Activated B cell treated with CpG ODN at 0.5 μM for 24 hours (primary cell): ENCODE data around the gene TTC33. TPM values are rescaled to one million over a fixed set of nuclear protein-coding genes. Genes with fewer than 3 reads are reported as not detected.

Experiments
- ATAC-seq: fragments of 200-7000 bp; cut with Tn5 transposase; one replicate; pipeline ENCODE4 v1.10.0; 2021; ENCODE audit warnings: low read depth, mild to moderate bottlenecking, moderate library complexity
- CTCF ChIA-PET: fragments of 350-600 bp; sonication (Branson Sonifier 250); formaldehyde crosslinking; loops from one replicate; lab custom pipeline; 2021; ENCODE audit warnings: antibody characterized with exemption; lab: Charles Lee
- POLR2A ChIA-PET: fragments of 350-600 bp; sonication (Branson Sonifier 250); formaldehyde crosslinking; loops from one replicate; lab custom pipeline; 2021; ENCODE audit warnings: antibody characterized with exemption; lab: Charles Lee
- DNase-seq: peaks from one replicate; pipeline ENCODE4 v3.0.0; 2022
- H3K27ac Mint-ChIP-seq: one replicate; pipeline ENCODE4 v1.8.0; 2020; ENCODE audit warnings: mixed read lengths
- H3K27me3 Mint-ChIP-seq: one replicate; pipeline ENCODE4 v1.8.0; 2021; ENCODE audit warnings: mixed read lengths
- H3K36me3 Mint-ChIP-seq: one replicate; pipeline ENCODE4 v1.8.0; 2021; ENCODE audit warnings: low read depth, mixed read lengths
- H3K4me1 Mint-ChIP-seq: one replicate; pipeline ENCODE4 v1.8.0; 2021; ENCODE audit warnings: mixed read lengths
- H3K4me3 Mint-ChIP-seq: one replicate; pipeline ENCODE4 v1.8.0; 2020; ENCODE audit warnings: mild to moderate bottlenecking, mixed read lengths
- H3K9me3 Mint-ChIP-seq: one replicate; pipeline ENCODE4 v1.8.0; 2020; ENCODE audit warnings: mixed read lengths
- CTCF ChIP-seq: fragments of 200-600 bp; IDR thresholded peaks from one replicate; pipeline ENCODE4 v1.8.0; 2022; ENCODE audit warnings: antibody characterized with exemption, mild to moderate bottlenecking
- intact Hi-C: fragments of 100-400 bp; cut with micrococcal nuclease; formaldehyde crosslinking; loops from one replicate; pipeline ENCODE4 v1.15.1; 2024
- total RNA-seq: library from RNA; stranded (reverse); gene quantifications from 2 replicates; pipeline ENCODE4 v1.2.3, GENCODE V29; 2022

Gene TTC33
- total RNA-seq, 1 donor from 2014 or later = 9.2 TPM

GRCh38 chr5:40505031-40505430 is 250.7 kb downstream of the TTC33 start:
- POLR2A ChIA-PET = interaction anchor here (1.6 kb wide), 1 partner anchor 13 kb away, joined by 3 read pairs; no protein-coding TSS in a partner anchor
- Mint-ChIP-seq H3K4me1 (peaks cover 9% of the 10 kb centered on the region), H3K4me3 (no peak overlapping the region), H3K27ac (no peak overlapping the region), H3K9me3 (no peaks in the 10 kb centered on the region), H3K36me3 (no peaks in the 10 kb centered on the region), H3K27me3 (no peaks in the 10 kb centered on the region)
- ATAC-seq (no peak), DNase-seq (no peak)
- CTCF ChIA-PET = no interaction called here
- TF ChIP-seq CTCF = no peak
- intact Hi-C loops = no loop called here

GRCh38 chr5:40503439-40503838 is 252.3 kb downstream of the TTC33 start:
- intact Hi-C loops = loop anchor here (1.0 to 5.0 kb wide), 3 partner anchors 8 to 281 kb away; partner anchors contain the start of gene PTGER4
- Mint-ChIP-seq H3K9me3 (no peaks in the 10 kb centered on the region), H3K27ac (peak overlapping the region; percentile 57), H3K4me1 (peaks cover 9% of the 10 kb centered on the region), H3K27me3 (no peaks in the 10 kb centered on the region), H3K36me3 (no peaks in the 10 kb centered on the region), H3K4me3 (peak overlapping the region; percentile 6)
- no peak for TF ChIP-seq CTCF
- DNase-seq (no peak), ATAC-seq (peak; percentile 47)
- POLR2A ChIA-PET = interaction anchor here (1.6 kb wide), 1 partner anchor 14 kb away, joined by 3 read pairs; no protein-coding TSS in a partner anchor
- CTCF ChIA-PET = no interaction called here

- no peak overlapping the region for H3K4me3 Mint-ChIP-seq
- no peak overlapping the region for H3K27ac Mint-ChIP-seq
- no peaks in the 10 kb centered on the region for H3K36me3 Mint-ChIP-seq
- POLR2A ChIA-PET = interaction anchor here (1.0 kb wide), 1 partner anchor 14 kb away, joined by 3 read pairs; no protein-coding TSS in a partner anchor
- no peaks in the 10 kb centered on the region for H3K27me3 Mint-ChIP-seq
- H3K9me3 Mint-ChIP-seq = no peaks in the 10 kb centered on the region
- peak; percentile 84 for ATAC-seq
- DNase-seq = no peak
- H3K4me1 Mint-ChIP-seq = peaks cover 9% of the 10 kb centered on the region
- intact Hi-C loops = loop anchor here (1.0 to 5.0 kb wide), 6 partner anchors 9 to 280 kb away; partner anchors contain the start of gene PTGER4
- TF ChIP-seq CTCF = no peak
- CTCF ChIA-PET = no interaction called here
These were observed 253.0 kb downstream of the TTC33 start for GRCh38 chr5:40502736-40503135.

- Mint-ChIP-seq H3K4me3 (no peak overlapping the region), H3K9me3 (no peaks in the 10 kb centered on the region), H3K27me3 (no peaks in the 10 kb centered on the region), H3K36me3 (no peaks in the 10 kb centered on the region), H3K27ac (no peak overlapping the region), H3K4me1 (peaks cover 9% of the 10 kb centered on the region)
- intact Hi-C loops = loop anchor here (1.0 to 5.0 kb wide), 4 partner anchors 12 to 280 kb away; no protein-coding TSS in a partner anchor
- CTCF ChIA-PET = interaction anchor here (0.7 to 1.0 kb wide), 2 partner anchors 11 to 131 kb away, joined by 3 read pairs; no protein-coding TSS in a partner anchor
- ATAC-seq = no peak
- no peak for TF ChIP-seq CTCF
- POLR2A ChIA-PET = interaction anchor here (1.0 to 2.4 kb wide), 4 partner anchors 11 to 178 kb away, joined by 3 to 11 read pairs (median 6); partner anchors contain the start of gene PTGER4
- no peak for DNase-seq
These were observed 253.9 kb downstream of the TTC33 start for GRCh38 chr5:40501711-40502444.
